Activated CD4-positive, alpha-beta T cell treated with anti-CD3 and anti-CD28 coated beads, Interleukin-2, amount 10 ng/mL, durations not matched to agents 7 days and 5 days (primary cell): ENCODE results near the gene DIP2B. TPM values are rescaled to one million over a fixed set of nuclear protein-coding genes. Genes with fewer than 3 reads are reported as not detected.
"Not testable (repeated sequence)": the region's sequence is repeated elsewhere in the genome, so short reads cannot be mapped to it uniquely, and the experiment has no call there.

Experiments used
- CTCF ChIA-PET: fragments of 350-600 bp; sonication (Branson Sonifier 250); formaldehyde crosslinking; loops from one replicate; lab custom pipeline; 2021; ENCODE audit warnings: antibody characterized with exemption; lab: Charles Lee
- POLR2A ChIA-PET: fragments of 350-600 bp; sonication (Branson Sonifier 250); formaldehyde crosslinking; loops from one replicate; lab custom pipeline; 2021; ENCODE audit warnings: antibody characterized with exemption; lab: Charles Lee
- DNase-seq: peaks from one replicate; pipeline ENCODE4 v3.0.0-alpha.2; 2020
- H3K27ac Mint-ChIP-seq: one replicate; pipeline ENCODE4 v1.8.0; 2021; ENCODE audit warnings: mild to moderate bottlenecking, moderate library complexity, mixed read lengths
- H3K27me3 Mint-ChIP-seq: one replicate; pipeline ENCODE4 v1.8.0; 2021; ENCODE audit warnings: mixed read lengths
- H3K36me3 Mint-ChIP-seq: one replicate; pipeline ENCODE4 v1.8.0; 2021; ENCODE audit warnings: low read depth, mixed read lengths
- H3K4me1 Mint-ChIP-seq: one replicate; pipeline ENCODE4 v1.8.0; 2021; ENCODE audit warnings: mixed read lengths
- H3K4me3 Mint-ChIP-seq: one replicate; pipeline ENCODE4 v1.8.0; 2021; ENCODE audit warnings: mild to moderate bottlenecking, moderate library complexity, mixed read lengths
- H3K9me3 Mint-ChIP-seq: one replicate; pipeline ENCODE4 v1.8.0; 2021; ENCODE audit warnings: mixed read lengths
- total RNA-seq, 2 experiments: library from RNA; stranded (reverse); gene quantifications; one replicate each; pipeline ENCODE4 v1.2.3, GENCODE V29; 2021

The DIP2B gene
- 10 to 100 TPM; 28.9 to 30.4 TPM for total RNA-seq

- ChIA-PET CTCF (interaction anchor here (0.6 to 7.7 kb wide), 37 partner anchors 9 to 712 kb away, joined by 3 to 77 read pairs (median 4); partner anchors contain the start of gene COX14), POLR2A (interaction anchor here (1.0 to 1.6 kb wide), 2 partner anchors 30 to 133 kb away, joined by 3 to 4 read pairs; no protein-coding TSS in a partner anchor)
- H3K27ac Mint-ChIP-seq, result peak within 1 kb of the TSS; percentile 94
- peak within 1 kb of the TSS; percentile 93 for H3K4me3 Mint-ChIP-seq
- H3K4me1 Mint-ChIP-seq, result peaks cover 46% of the 10 kb centered on the region
- H3K9me3 Mint-ChIP-seq, result peaks cover 2% of the 10 kb centered on the region
- H3K36me3 Mint-ChIP-seq, result peaks cover 21% of the 10 kb centered on the region
- H3K27me3 Mint-ChIP-seq, result no peaks in the 10 kb centered on the region
- peak; percentile 97 for DNase-seq
Observed at GRCh38 chr12:50504798-50505674, at the start of gene DIP2B. Gene DIP2B (plus strand): TSS chr12:50504985. CDS start chr12:50505141, 156 bp downstream.

DNA sequence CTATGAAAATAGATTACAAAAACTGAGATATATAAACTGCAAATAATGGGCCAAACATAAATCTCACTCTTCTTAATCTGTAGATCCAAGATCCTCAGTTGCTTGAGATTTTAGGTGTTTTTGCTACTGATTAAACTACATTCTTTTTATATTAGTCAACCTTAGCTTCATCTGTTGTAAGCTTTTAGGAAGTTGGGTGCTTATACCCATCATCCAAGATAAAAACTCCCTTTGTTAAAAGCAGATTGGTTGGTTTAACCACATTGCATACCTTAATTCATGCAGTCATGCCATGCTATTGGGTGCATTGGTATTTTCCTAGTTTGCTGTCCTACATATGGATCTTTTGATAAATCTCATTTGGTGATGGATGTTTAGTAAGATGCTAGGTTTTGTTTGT is 46.2 kb upstream of the DIP2B start:
- H3K27me3 Mint-ChIP-seq, result no peaks in the 10 kb centered on the region
- POLR2A ChIA-PET, result no interaction called here
- H3K27ac Mint-ChIP-seq, result peak overlapping the region; percentile 3
- CTCF ChIA-PET, result no interaction called here
- DNase-seq, result no peak
- no peaks in the 10 kb centered on the region for H3K4me1 Mint-ChIP-seq
- no peaks in the 10 kb centered on the region for H3K9me3 Mint-ChIP-seq
- peaks cover 26% of the 10 kb centered on the region for H3K36me3 Mint-ChIP-seq
- no peak overlapping the region for H3K4me3 Mint-ChIP-seq

DNA sequence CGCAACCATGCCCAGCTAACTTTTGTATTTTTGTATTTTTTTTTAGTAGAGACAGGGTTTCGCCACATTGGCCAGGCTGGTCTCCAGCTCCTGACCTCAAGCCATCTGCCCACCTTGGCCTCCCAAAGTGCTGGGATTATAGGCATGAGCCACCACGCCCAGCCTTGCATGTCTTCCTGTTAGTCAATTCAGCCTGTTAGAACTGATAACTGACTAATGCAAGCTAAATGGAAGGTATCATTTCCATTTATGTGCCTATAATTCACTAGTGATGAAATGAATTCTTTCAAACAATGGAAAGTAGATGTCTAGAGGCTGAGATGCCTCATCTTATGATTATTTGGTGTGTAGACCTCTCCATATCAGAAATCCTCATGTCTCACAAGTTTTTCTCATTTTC is 37.3 kb upstream of the DIP2B start:
- Mint-ChIP-seq H3K4me3 (no peak overlapping the region), H3K27me3 (no peaks in the 10 kb centered on the region), H3K36me3 (peaks cover 45% of the 10 kb centered on the region), H3K4me1 (no peaks in the 10 kb centered on the region), H3K27ac (no peak overlapping the region), H3K9me3 (peaks cover 2% of the 10 kb centered on the region)
- no peak for DNase-seq
- POLR2A ChIA-PET, result interaction anchor here (1.3 kb wide), 1 partner anchor 15 kb away, joined by 13 read pairs; no protein-coding TSS in a partner anchor
- CTCF ChIA-PET, result interaction anchor here (0.6 to 1.6 kb wide), 3 partner anchors 14 to 369 kb away, joined by 3 read pairs; no protein-coding TSS in a partner anchor

DNA sequence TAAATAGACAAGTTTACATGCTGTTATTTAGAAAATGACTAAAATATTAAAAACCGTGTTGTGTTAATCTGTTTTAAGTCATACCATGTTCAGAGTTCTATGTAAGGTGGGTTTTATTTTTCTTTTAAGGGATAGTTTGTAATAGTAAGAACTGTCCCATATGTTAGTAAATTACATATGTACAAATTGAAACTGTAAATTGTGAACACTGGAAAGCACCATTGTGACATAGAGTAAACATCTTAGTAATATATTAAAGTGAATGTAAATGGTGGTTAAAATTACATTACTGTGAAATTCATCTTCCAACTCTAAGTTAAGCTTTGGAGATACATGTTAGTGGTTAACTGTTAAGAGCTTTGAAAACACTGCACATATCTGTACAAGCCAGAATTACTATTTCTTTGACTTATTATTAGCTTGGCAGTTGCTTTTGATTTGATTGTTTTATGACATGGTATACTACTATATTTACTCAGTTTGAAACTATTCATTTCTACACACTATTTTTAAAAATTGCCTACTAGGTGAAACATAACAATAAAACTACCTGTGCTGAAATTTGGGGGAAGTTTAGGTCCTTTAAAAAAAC is 27.4 kb upstream of the DIP2B start:
- CTCF ChIA-PET, result interaction anchor here (0.6 kb wide), 1 partner anchor 303 kb away, joined by 4 read pairs; no protein-coding TSS in a partner anchor
- Mint-ChIP-seq H3K4me3 (no peak overlapping the region), H3K27me3 (no peaks in the 10 kb centered on the region), H3K4me1 (no peaks in the 10 kb centered on the region), H3K36me3 (peaks cover 34% of the 10 kb centered on the region), H3K9me3 (no peaks in the 10 kb centered on the region), H3K27ac (no peak overlapping the region)
- DNase-seq, result no peak
- POLR2A ChIA-PET, result no interaction called here

GRCh38 chr12:50482571-50482970 is 22.2 kb upstream of the DIP2B start:
- H3K4me3 Mint-ChIP-seq, result no peak overlapping the region
- DNase-seq, result no peak
- CTCF ChIA-PET, result no interaction called here
- no peaks in the 10 kb centered on the region for H3K4me1 Mint-ChIP-seq
- H3K27me3 Mint-ChIP-seq, result no peaks in the 10 kb centered on the region
- no peaks in the 10 kb centered on the region for H3K9me3 Mint-ChIP-seq
- POLR2A ChIA-PET, result interaction anchor here (1.1 kb wide), 1 partner anchor 16 kb away, joined by 13 read pairs; no protein-coding TSS in a partner anchor
- peaks cover 10% of the 10 kb centered on the region for H3K36me3 Mint-ChIP-seq
- no peak overlapping the region for H3K27ac Mint-ChIP-seq

DNA sequence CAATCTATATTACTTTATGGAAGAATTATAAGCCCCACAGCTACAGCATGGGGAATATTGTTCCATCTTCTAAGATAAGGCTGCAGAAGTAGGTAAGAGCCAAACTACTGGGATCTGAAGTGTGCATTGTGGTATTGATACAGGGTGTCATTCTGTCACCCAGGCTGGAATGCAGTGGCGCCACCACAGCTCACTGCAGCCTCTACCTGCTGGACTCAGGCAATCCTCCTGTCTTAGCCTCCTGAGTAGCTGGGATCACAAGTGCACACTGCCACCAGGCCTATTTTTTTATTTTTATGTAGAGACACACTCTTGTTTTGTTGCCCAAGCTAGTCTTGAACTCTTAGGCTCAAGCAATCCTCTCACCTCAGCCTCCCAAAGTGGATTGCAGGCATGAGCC is 21.3 kb upstream of the DIP2B start:
- no peaks in the 10 kb centered on the region for H3K27me3 Mint-ChIP-seq
- H3K36me3 Mint-ChIP-seq, result peaks cover 7% of the 10 kb centered on the region
- no peak overlapping the region for H3K4me3 Mint-ChIP-seq
- no peak for DNase-seq
- CTCF ChIA-PET, result interaction anchor here (0.6 to 1.3 kb wide), 2 partner anchors 11 to 50 kb away, joined by 3 read pairs; no protein-coding TSS in a partner anchor
- H3K27ac Mint-ChIP-seq, result no peak overlapping the region
- POLR2A ChIA-PET, result no interaction called here
- H3K9me3 Mint-ChIP-seq, result no peaks in the 10 kb centered on the region
- no peaks in the 10 kb centered on the region for H3K4me1 Mint-ChIP-seq

DNA sequence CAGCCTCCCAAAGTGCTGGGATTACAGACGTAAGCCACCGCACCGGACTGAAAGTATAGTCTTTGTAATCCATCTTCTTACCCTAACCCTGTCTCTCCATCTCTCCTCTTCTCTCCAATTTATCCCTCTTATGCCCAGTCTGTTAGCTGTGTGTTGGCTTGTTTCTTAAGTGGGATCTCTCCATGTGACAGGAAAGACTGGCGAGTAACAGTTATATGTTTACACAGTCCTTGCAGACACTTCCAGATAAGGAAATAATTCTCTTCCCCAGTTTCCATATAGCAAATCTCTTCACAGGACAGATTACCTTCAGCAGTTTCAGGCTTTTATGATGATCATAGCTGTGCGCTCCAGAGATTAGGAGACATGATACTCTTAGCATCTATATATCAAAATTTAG is 16.0 kb upstream of the DIP2B start:
- Mint-ChIP-seq H3K27ac (no peak overlapping the region), H3K4me3 (no peak overlapping the region), H3K4me1 (no peaks in the 10 kb centered on the region), H3K9me3 (peaks cover 17% of the 10 kb centered on the region), H3K27me3 (no peaks in the 10 kb centered on the region), H3K36me3 (peaks cover 1% of the 10 kb centered on the region)
- no peak for DNase-seq
- CTCF ChIA-PET, result no interaction called here
- POLR2A ChIA-PET, result no interaction called here

DNA sequence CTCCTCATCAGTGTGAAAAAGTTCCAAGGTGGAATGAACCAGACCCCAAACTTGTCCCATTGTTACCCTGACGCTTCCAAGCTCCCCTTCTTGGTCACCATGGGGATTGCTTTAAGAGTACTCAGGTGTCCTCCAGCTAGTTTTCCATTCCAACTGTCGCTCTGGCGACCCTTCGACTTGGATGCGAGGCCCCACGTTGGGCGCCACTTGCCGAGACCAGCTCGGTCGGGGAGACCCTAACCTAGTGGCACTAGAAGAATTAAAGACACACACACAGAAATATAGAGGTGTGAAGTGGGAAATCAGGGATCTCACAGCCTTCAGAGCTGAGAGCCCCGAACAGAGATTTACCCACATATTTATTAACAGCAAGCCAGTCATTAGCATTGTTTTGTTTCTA is 6.7 kb upstream of the DIP2B start:
- H3K4me3 Mint-ChIP-seq, H3K27me3 Mint-ChIP-seq, H3K4me1 Mint-ChIP-seq, DNase-seq: not testable (repeated sequence)
- H3K36me3 Mint-ChIP-seq, result peaks cover 11% of the 10 kb centered on the region
- H3K27ac Mint-ChIP-seq, result peak overlapping the region; percentile 58
- CTCF ChIA-PET, result interaction anchor here (1.2 kb wide), 1 partner anchor 20 kb away, joined by 3 read pairs; no protein-coding TSS in a partner anchor
- H3K9me3 Mint-ChIP-seq, result peaks cover 41% of the 10 kb centered on the region
- POLR2A ChIA-PET, result interaction anchor here (0.5 kb wide), 1 partner anchor 98 kb away, joined by 3 read pairs; the partner anchor contains the start of gene LARP4

GRCh38 chr12:50505675-50506530 is 1.1 kb downstream of the DIP2B start:
- CTCF ChIA-PET, result interaction anchor here (0.9 to 7.7 kb wide), 16 partner anchors 8 to 711 kb away, joined by 3 to 77 read pairs (median 6); no protein-coding TSS in a partner anchor
- Mint-ChIP-seq H3K4me1 (peaks cover 50% of the 10 kb centered on the region), H3K27me3 (no peaks in the 10 kb centered on the region), H3K9me3 (peaks cover 1% of the 10 kb centered on the region), H3K4me3 (peak overlapping the region; percentile 93), H3K36me3 (peaks cover 21% of the 10 kb centered on the region), H3K27ac (peak overlapping the region; percentile 94)
- POLR2A ChIA-PET, result interaction anchor here (1.6 kb wide), 1 partner anchor 132 kb away, joined by 4 read pairs; no protein-coding TSS in a partner anchor
- no peak for DNase-seq

GRCh38 chr12:50506753-50507473 is 2.1 kb downstream of the DIP2B start:
- POLR2A ChIA-PET, result no interaction called here
- no peak for DNase-seq
- CTCF ChIA-PET, result interaction anchor here (0.7 to 7.7 kb wide), 6 partner anchors 12 to 281 kb away, joined by 3 to 77 read pairs (median 3); no protein-coding TSS in a partner anchor
- Mint-ChIP-seq H3K27ac (peak overlapping the region; percentile 94), H3K36me3 (peaks cover 21% of the 10 kb centered on the region), H3K9me3 (no peaks in the 10 kb centered on the region), H3K4me1 (peaks cover 50% of the 10 kb centered on the region), H3K4me3 (peak overlapping the region; percentile 93), H3K27me3 (no peaks in the 10 kb centered on the region)

- H3K27me3 Mint-ChIP-seq, result no peaks in the 10 kb centered on the region
- DNase-seq, result no peak
- no peaks in the 10 kb centered on the region for H3K9me3 Mint-ChIP-seq
- H3K4me1 Mint-ChIP-seq, result peaks cover 51% of the 10 kb centered on the region
- CTCF ChIA-PET, result interaction anchor here (1.0 to 7.7 kb wide), 6 partner anchors 11 to 257 kb away, joined by 3 to 77 read pairs (median 4); no protein-coding TSS in a partner anchor
- POLR2A ChIA-PET, result no interaction called here
- H3K4me3 Mint-ChIP-seq, result peak overlapping the region; percentile 93
- H3K27ac Mint-ChIP-seq, result peak overlapping the region; percentile 94
- H3K36me3 Mint-ChIP-seq, result peaks cover 22% of the 10 kb centered on the region
Observed at GRCh38 chr12:50507474-50507838, 2.7 kb downstream of the DIP2B start.
